Effector CD8-positive, alpha-beta T cell (primary cell): Measurements from ENCODE around the gene ZNF699.
"Not testable (repeated sequence)": the region's sequence is repeated elsewhere in the genome, so short reads cannot be mapped to it uniquely, and the experiment has no call there.

Experiments
- DNase-seq: peaks from one replicate; lab custom pipeline; 2025; lab: John Stamatoyannopoulos, UW

Gene ZNF699

GRCh38 chr19:9289231-9289884, 20.3 kb downstream of the ZNF699 start:
- DNase-seq: no peak

GRCh38 chr19:9283485-9283884, 26.2 kb downstream of the ZNF699 start:
- not testable (repeated sequence) for DNase-seq

- no peak for DNase-seq
Measured at GRCh38 chr19:9251236-9251635, 58.4 kb downstream of the ZNF699 start.

GRCh38 chr19:9250630-9251029, 59.0 kb downstream of the ZNF699 start, which contains the start of gene OR7E24:
OR7E24 (plus strand) TSS chr19:9250930; CDS start chr19:9251044, 114 bp downstream.
- no peak for DNase-seq
